GM21423 (cell line): ENCODE results near the gene POLA1.

Experiments
- ATAC-seq: cut with Tn5 transposase; IDR thresholded peaks from one replicate; pipeline ENCODE4 v1.9.1; 2021; ENCODE audit warnings: mild to moderate bottlenecking, moderate library complexity; ENCODE audit not compliant: unreplicated experiment

POLA1 gene

GRCh38 chrX:24682739-24683432 is 10.8 kb upstream of the POLA1 start:
- no peak for ATAC-seq

- no peak for ATAC-seq
These were observed 9.7 kb upstream of the POLA1 start for GRCh38 chrX:24684048-24684447.

- ATAC-seq = no peak
These were observed 1.4 kb upstream of the POLA1 start for GRCh38 chrX:24692305-24692704.

DNA sequence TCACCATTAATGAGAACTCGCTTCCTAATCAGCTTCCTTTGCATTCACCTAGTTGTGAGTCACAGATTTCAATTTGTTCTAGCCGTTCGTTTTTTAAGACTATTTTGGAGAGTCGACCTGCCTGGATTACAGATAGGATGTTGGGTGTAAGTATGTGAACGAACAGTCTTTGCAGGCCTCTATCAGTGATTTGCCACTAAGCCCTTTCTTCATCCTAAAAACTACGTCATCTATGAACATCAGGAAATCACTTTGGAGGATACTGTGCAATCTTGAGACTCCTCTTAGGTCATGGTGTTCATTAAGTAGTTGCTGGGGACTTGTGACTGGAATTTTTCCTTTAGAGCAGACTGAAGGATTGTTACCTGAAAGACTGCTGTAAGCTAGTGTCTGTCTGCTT is 1.1 kb downstream of the POLA1 start:
- ATAC-seq = no peak

DNA sequence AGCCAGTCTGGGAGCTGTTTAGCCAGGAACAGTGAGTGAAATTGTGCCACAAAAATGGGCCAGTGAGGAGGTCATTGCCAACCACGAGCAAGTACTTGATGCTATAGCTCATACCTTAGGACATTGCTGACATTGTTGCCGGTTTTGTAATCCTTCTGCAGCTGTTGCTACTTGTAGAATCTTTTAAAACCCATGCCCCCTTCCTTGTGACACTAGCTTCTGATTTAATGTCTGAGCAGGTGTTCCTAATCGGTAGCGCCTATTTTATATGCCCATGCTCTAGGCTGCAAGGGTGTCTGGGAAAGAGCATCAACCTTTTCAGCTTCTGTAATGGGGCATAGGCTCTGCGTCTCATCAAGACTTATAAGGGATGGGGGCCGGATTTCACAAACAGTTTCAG is 2.6 kb downstream of the POLA1 start:
- no peak for ATAC-seq

DNA sequence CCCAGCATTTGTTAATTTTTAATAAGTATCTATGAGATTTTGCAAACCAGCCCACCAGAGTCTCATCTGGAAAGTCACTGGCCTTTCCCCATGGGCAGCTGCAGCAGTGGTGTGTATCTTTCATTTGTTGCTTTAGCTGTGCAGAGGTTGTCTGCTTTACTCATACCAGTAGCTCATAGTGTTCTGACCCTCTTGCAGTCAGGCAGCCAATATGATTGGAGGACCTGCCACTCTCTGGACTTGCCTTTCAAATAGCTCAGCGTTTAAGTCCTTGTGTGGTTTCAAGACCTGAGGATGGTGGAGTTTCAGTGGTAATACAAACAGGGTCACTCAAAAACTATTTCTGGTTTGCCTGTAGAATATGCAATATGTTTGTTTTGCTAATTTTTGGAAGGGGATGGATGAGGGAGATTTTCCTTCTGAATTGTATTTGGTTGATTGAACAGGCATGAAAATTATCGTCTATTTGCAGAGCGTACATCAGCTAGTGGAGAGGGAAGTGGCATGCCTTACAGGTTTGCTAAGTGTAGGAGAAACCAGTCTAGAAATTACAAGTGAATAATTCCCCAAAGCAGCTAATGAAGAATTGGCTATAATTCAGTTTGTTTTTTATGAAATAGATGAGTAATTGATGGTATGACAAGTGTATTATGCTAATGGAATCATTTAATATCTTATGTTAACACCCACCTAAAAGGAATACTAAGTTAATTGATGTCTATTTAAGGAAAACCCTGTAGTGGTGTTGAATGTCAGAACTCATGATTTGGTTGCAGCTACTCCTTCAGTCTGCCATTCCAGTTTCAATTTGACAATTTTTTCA is 8.9 kb downstream of the POLA1 start:
- peak; percentile 100 for ATAC-seq

DNA sequence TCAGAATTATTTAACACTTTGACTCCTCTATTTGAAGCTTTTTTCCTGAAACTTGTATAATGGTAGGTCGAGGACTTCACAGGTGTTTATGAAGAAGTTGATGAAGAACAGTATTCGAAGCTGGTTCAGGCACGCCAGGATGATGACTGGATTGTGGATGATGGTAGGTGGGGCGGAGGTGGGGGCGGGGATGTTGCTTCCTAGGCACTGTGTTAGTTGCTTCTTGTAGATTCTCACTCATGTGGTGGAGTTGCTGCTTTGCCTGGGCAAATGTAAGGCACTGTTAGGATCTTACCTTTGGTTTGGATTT is 9.4 kb downstream of the POLA1 start:
- ATAC-seq = no peak

DNA sequence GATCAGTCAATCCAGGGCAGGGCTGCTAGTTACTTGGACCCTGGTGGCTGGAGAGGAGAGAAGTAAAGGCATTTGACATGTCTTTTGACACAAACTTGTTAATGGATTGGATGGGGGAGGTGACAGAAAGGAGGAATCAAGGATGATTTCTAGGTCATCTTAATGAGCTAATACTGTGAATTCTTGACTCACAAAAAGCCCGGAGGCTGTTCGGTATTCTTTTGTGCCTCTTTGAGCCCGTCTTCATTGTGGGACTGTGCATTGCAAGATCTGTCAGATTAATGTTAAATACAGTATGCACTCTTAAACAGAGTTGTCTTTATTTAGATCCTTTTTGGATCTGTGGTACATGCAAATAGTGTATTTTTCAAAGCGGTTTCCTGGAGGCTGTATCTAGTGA is 25.1 kb downstream of the POLA1 start:
- no peak for ATAC-seq

DNA sequence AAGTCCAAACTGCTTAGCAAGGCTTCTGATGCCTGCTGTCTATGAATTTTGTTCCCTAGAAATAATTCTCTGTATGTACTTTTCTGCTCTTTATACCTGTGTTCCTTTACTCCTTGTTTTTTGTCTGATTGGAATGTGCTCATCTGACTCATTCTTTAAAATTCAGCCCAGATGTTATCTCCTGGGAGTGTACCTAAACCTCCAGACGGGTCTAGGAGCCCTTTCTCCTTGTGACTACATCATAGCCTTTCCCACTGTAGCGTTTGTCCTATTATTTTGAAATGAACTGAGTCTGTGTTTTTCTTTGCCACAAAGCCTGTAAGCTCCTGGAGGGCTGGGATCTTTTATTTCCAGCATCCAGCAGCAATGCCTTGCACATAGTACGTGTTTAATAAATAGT is 26.3 kb downstream of the POLA1 start:
- no peak for ATAC-seq

DNA sequence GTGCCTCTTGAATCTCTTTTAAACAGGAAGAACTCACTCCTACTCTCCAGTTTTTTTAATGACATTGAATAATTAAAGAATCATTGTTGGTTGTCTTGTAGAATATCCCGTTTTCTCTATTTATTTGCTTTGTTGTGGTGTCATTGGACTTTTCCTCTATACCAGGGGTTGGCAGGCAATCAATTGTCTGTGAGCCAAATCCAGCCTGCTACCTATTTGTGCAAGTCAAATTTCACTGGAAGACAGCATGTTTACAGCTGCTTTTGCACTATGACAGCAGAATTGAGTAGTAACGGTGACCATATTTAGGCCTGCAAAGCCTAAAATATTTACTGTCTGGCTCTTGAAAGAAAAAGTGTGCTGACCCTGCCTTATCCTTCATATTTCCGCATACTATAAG is 34.8 kb downstream of the POLA1 start:
- ATAC-seq = no peak

GRCh38 chrX:24732766-24733500 is 39.2 kb downstream of the POLA1 start:
- ATAC-seq = no peak

GRCh38 chrX:24741330-24741729 is 47.6 kb downstream of the POLA1 start:
- ATAC-seq = no peak

GRCh38 chrX:24748196-24748595 is 54.5 kb downstream of the POLA1 start:
- ATAC-seq = no peak

GRCh38 chrX:24759786-24760185 is 66.1 kb downstream of the POLA1 start:
- no peak for ATAC-seq

- ATAC-seq = no peak
These were observed 66.8 kb downstream of the POLA1 start for GRCh38 chrX:24760363-24761000.

DNA sequence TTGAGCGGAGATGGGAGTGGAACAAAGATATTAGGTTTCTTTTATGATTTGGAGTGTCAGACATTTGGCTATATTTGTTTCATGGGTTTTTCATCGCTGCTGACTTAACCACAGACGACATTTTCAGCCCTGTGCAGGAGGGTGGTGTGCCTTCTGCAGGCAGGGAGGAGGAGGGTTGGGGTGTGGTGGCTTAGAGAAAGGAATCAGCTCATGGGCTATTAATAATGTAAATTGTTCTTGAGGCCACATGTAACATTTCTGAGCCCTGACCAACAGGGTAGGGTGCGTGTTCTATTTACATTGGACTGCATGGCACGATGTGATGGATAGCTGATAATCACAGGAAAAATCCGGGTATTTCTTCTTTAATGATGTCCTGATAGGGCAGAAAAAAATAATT is 67.6 kb downstream of the POLA1 start:
- ATAC-seq = no peak

DNA sequence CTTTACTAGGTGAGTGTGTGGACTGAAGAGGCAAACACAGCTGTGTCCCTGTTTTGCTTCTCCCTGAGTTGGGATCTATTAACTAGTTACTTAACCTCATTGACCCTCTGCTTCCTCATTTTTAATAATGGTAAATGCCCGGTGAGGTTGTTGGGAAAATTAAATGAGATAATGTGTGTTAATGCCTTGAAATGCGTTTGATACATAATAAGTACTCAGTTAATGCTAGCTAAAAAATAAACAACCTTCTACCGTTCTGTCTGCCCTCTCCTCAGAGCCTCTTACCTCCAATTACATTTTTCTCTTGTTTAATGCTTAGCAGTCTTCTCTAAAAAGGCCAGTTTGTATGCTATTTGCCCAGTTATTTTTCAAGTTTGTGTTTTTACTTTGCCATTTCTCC is 70.3 kb downstream of the POLA1 start:
- no peak for ATAC-seq

GRCh38 chrX:24767557-24767956 is 73.8 kb downstream of the POLA1 start:
- ATAC-seq = no peak

GRCh38 chrX:24768556-24768955 is 74.8 kb downstream of the POLA1 start:
- ATAC-seq = no peak

DNA sequence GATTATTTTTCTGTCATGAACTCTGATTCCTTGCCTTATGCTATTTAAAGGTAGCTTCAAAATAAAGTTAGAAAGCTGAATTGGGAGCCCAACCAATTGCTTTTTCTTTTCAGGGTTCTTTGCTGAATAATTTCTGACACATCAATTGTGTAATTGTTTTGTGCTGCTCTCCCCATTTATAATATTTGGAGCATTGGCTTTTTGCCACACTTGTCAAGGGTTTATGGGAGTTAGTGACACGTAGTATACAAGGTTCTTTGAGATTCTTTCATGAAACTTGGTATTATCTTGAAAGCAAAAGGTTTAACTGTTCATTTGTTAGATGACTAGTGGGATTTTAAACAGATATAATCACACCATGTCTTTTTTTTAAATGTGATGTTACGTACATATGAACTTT is 80.9 kb downstream of the POLA1 start:
- no peak for ATAC-seq

DNA sequence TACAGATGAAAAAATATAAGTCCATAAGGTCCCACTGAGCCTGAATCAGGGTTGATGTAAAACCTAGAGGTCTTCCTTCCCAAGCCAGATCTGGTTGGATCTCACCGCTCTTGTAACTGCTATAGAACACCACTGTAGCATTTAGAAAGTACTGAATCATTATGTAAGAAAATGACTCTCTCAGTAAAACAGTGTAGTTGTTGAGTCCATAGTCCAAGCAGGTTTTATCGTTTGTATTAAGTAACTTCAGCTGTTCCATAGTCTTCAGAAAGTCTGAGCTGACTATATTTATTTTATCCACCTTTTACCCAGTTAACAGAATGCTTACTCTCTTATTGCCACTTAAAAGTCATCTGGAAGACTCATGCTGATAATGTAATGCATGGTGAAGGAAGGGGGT is 82.2 kb downstream of the POLA1 start:
- ATAC-seq = no peak

- ATAC-seq = peak; percentile 97
These were observed 83.9 kb downstream of the POLA1 start for GRCh38 chrX:24777660-24778059.
